Esophagus muscularis mucosa (tissue), 2 donors: ENCODE results near the gene ZNF692.

Experiments
- POLR2A ChIP-seq: fragments of 450-650 bp; IDR thresholded peaks from one replicate; pipeline ENCODE4 v1.6.1; 2017; ENCODE audit warnings: antibody characterized with exemption, moderate library complexity, mild to moderate bottlenecking, low read depth
- POLR2AphosphoS5 ChIP-seq, 2 donors: sonication (generic); formaldehyde crosslinking; IDR thresholded peaks; one replicate each; pipeline ENCODE4 v1.6.1; 2017; ENCODE audit warnings: antibody characterized with exemption in 2 of 2

DNA sequence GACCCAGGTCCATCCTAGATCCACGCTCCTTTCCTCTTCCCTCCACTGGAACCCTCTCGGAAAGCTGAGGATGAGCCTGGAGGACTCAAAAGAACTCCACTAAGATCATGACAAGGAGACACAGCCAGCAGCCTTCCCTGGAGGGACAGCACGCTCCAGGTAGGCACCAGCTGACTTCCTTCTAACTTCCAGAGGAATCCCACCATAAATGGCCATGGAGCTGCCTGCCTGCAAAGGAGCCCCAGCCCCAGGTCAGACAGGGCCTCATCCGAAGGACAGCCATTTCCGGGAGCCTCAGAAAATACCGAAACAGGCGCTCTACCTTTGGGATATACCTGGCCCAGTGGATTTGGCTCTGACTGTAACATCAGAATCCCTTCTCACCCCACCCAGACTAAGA, 37.2 kb downstream of the ZNF692 start:
- TF ChIP-seq POLR2A (no peak), POLR2AphosphoS5 (IDR thresholded peaks at IDR 0.05) (no peak)
